Endothelial cell of umbilical vein (primary cell): Measurements from ENCODE around the gene PLA2G4F. TPM values are rescaled to one million over a fixed set of nuclear protein-coding genes. Genes with fewer than 3 reads are reported as not detected.

Experiments used
- BruUV-seq: library from RNA; stranded (reverse); fragments of 400-500 nt; replicated peaks from 2 replicates; lab custom pipeline; 2021; lab: Mats Ljungman, UMichigan
- CTCF ChIA-PET: fragments of 300-600, 350-600 bp; sonication (Branson Sonifier 250); formaldehyde crosslinking; loops from one replicate; lab custom pipeline; 2021; ENCODE audit warnings: antibody characterized with exemption, inconsistent platforms; lab: Charles Lee
- POLR2A ChIA-PET: fragments of 300-600, 350-600 bp; sonication (Branson Sonifier 250); formaldehyde crosslinking; loops from one replicate; lab custom pipeline; 2021; ENCODE audit warnings: antibody characterized with exemption, inconsistent platforms; lab: Charles Lee
- DNase-seq: peaks from one replicate; pipeline ENCODE4 v3.0.0-alpha.2; 2011; ENCODE audit warnings: low read depth, low spot score
- FAIRE-seq: peaks from 2 replicates; lab custom pipeline; 2011; peaks lifted over from hg19 to GRCh38; lab: Jason Lieb, UNC
- H2AFZ ChIP-seq: 2 replicates; pipeline ENCODE4 v1.6.0; 2012; ENCODE audit warnings: low read depth, low read length, control low read depth, inconsistent platforms
- H3K27ac ChIP-seq: 2 replicates; pipeline ENCODE4 v1.5.1; 2011; ENCODE audit warnings: low read depth, mild to moderate bottlenecking, control low read depth, low read length, moderate library complexity; ENCODE audit not compliant: insufficient read depth
- H3K27me3 ChIP-seq, 2 experiments: 2 replicates each; pipeline versions ENCODE4 v1.6.0 to v1.6.1; 2011; ENCODE audit warnings: low read length in 2 of 2, mixed read lengths in 1 of 2; ENCODE audit not compliant: control insufficient read depth in 2 of 2, insufficient read depth in 2 of 2
- H3K36me3 ChIP-seq, 2 experiments: 2 replicates in 1 of 2; 3 replicates in 1 of 2; pipeline ENCODE4 v1.5.1; 2011; ENCODE audit warnings: low read length in 2 of 2, mild to moderate bottlenecking in 1 of 2, moderate library complexity in 1 of 2; ENCODE audit not compliant: control insufficient read depth in 2 of 2, insufficient read depth in 2 of 2; ENCODE audit errors: extremely low read depth in 1 of 2
- H3K4me1 ChIP-seq: 3 replicates; pipeline ENCODE4 v1.5.1; 2011; ENCODE audit warnings: mild to moderate bottlenecking, low read length; ENCODE audit not compliant: control insufficient read depth, insufficient read depth; ENCODE audit errors: extremely low read depth
- H3K4me2 ChIP-seq: 2 replicates; pipeline ENCODE4 v1.6.1; 2011; ENCODE audit warnings: low read length, control low read depth, mixed read lengths; ENCODE audit not compliant: insufficient read depth
- H3K4me3 ChIP-seq, 3 experiments: fragments of 200-600 bp in 1 of 3; sonication (generic), shearing (Covaris generic) in 1 of 3; replicated peaks in 1 of 3; 2 replicates each; pipeline ENCODE4 v1.5.1; 2011 to 2016; ENCODE audit warnings: control low read depth in 3 of 3, low read length in 3 of 3, mild to moderate bottlenecking in 2 of 3, inconsistent platforms in 1 of 3, low read depth in 1 of 3, moderate library complexity in 1 of 3; ENCODE audit not compliant: insufficient read depth in 1 of 3
- H3K79me2 ChIP-seq: 2 replicates; pipeline ENCODE4 v1.6.0; 2012; ENCODE audit warnings: low read length, inconsistent platforms; ENCODE audit not compliant: control insufficient read depth, insufficient read depth
- H3K9ac ChIP-seq: replicated peaks from 2 replicates; pipeline ENCODE3; 2011; ENCODE audit warnings: low read length, control low read depth; ENCODE audit not compliant: insufficient read depth; ENCODE audit errors: extremely low read depth
- H3K9me1 ChIP-seq: replicated peaks from 3 replicates; pipeline ENCODE4 v1.6.0; 2011; ENCODE audit warnings: mild to moderate bottlenecking, low read length; ENCODE audit not compliant: control insufficient read depth, insufficient read depth; ENCODE audit errors: extremely low read depth
- H3K9me3 ChIP-seq: replicated peaks from 2 replicates; pipeline ENCODE4 v1.5.1; 2012; ENCODE audit warnings: low read length, inconsistent platforms; ENCODE audit not compliant: control insufficient read depth, insufficient read depth
- H4K20me1 ChIP-seq: replicated peaks from 2 replicates; pipeline ENCODE3; 2011; ENCODE audit warnings: mild to moderate bottlenecking, low read length; ENCODE audit not compliant: control insufficient read depth, insufficient read depth; ENCODE audit errors: extremely low read depth
- EZH2 ChIP-seq: IDR thresholded peaks from 2 replicates; pipeline ENCODE4 v1.6.1; 2012; ENCODE audit warnings: borderline replicate concordance, low read depth, mild to moderate bottlenecking, moderate library complexity, low read length, inconsistent platforms; ENCODE audit not compliant: severe bottlenecking
- FOS ChIP-seq: IDR thresholded peaks from 2 replicates; pipeline ENCODE4 v1.6.1; 2011; ENCODE audit warnings: mild to moderate bottlenecking, low read length, moderate library complexity, borderline replicate concordance; ENCODE audit not compliant: insufficient read depth
- GATA2 ChIP-seq: IDR thresholded peaks from 2 replicates; pipeline ENCODE4 v1.7.0; 2011; ENCODE audit warnings: low read depth, mild to moderate bottlenecking, moderate library complexity, mixed read lengths, low read length; ENCODE audit not compliant: insufficient read length, insufficient read depth
- JUN ChIP-seq: IDR thresholded peaks from 2 replicates; pipeline ENCODE4 v1.6.1; 2011; ENCODE audit warnings: borderline replicate concordance, low read depth; ENCODE audit not compliant: insufficient read length, insufficient read depth
- MYC ChIP-seq: IDR thresholded peaks from one replicate; pipeline ENCODE4 v1.6.1; 2011; ENCODE audit warnings: mild to moderate bottlenecking, low read depth, low read length
- POLR2A ChIP-seq: IDR thresholded peaks from 2 replicates; pipeline ENCODE4 v1.6.1; 2012; ENCODE audit warnings: low read depth, mild to moderate bottlenecking, control low read depth, low read length
- POLR2AphosphoS5 ChIP-seq: IDR thresholded peaks from 2 replicates; pipeline ENCODE4 v1.6.1; 2012; ENCODE audit warnings: low read depth, mild to moderate bottlenecking, control low read depth, low read length, moderate library complexity; ENCODE audit not compliant: insufficient read depth
- dilution Hi-C: fragments of 300-500 bp; cut with MboI; formaldehyde crosslinking; loops from one replicate; pipeline ENCODE4 v1.15.0; 2019; ENCODE audit warnings: low sequenced_read_pairs; ENCODE audit not compliant: extremely low pct_ligation_motif_present
- intact Hi-C: fragments of 100-400 bp; cut with micrococcal nuclease; formaldehyde crosslinking; loops from one replicate; pipeline ENCODE4 v1.10.0; 2022
- polyA plus RNA-seq, 4 experiments: library from polyadenylated mRNA; depleted of rRNA in 3 of 4; stranded (reverse) in 3 of 4; unstranded in 1 of 4; fragments of >200 nt; gene quantifications; 2 replicates each; pipeline versions ENCODE4 v1.2.1 to v1.2.3, GENCODE V29; 2011 to 2012; ENCODE audit warnings: missing spikeins in 1 of 4
- total RNA-seq: library from RNA; stranded (reverse); gene quantifications from 2 replicates; pipeline ENCODE4 v1.2.3, GENCODE V29; 2021
- TF ChIP-seq, protein P1 (sequence below), 2 donors: IDR thresholded peaks; 1 replicate in 1 of 2; 2 replicates in 1 of 2; pipeline ENCODE4 v1.5.1; 2011; ENCODE audit warnings: low read length in 2 of 2, mild to moderate bottlenecking in 2 of 2, moderate library complexity in 2 of 2, control low read depth in 1 of 2, inconsistent platforms in 1 of 2, low read depth in 1 of 2; ENCODE audit not compliant: insufficient read depth in 1 of 2; ENCODE audit errors: extremely low read depth in 1 of 2
- TF ChIP-seq, protein P2 (sequence below): IDR thresholded peaks from 2 replicates; pipeline ENCODE4 v1.6.1; 2011; ENCODE audit not compliant: insufficient read depth, insufficient read length

PLA2G4F gene
- total and polyA plus RNA-seq, 2 donors (not counting 3 experiments of a cell fraction or from before 2014, with no cell fraction given), result not detected

DNA sequence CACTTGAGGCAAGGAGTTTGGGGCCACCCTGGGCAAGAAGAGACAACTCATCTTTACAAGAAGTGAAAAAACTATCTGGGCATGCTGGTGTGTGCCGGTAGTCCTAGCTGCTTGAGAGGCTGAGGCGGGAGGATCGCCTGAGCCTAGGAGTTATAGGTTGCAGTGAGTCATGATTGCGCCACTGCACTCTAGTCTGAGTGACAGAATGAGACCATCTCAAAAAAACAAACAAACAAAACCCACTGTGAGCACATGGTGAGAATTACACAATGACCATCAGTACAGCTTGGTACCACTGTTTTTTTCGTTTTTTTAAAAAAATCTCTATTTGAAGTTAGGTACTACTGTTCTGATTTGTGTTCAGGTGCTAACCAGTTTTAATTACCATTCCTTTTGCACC is 38.1 kb upstream of the PLA2G4F start:
- BruUV-seq, result no TSS peak
- Histone ChIP-seq H3K4me1 (no peaks in the 10 kb centered on the region), H3K27me3 (no peaks in the 10 kb centered on the region), H3K9ac (no peak overlapping the region), H4K20me1 (no peaks in the 10 kb centered on the region), H2AFZ (no peak overlapping the region), H3K79me2 (peaks cover 2% of the 10 kb centered on the region), H3K4me3 (no peak overlapping the region), H3K9me3 (no peaks in the 10 kb centered on the region), H3K36me3 (peaks cover under 1 to 6% of the 10 kb centered on the region in 2 experiments), H3K27ac (no peak overlapping the region), H3K4me2 (no peak overlapping the region), H3K9me1 (no peaks in the 10 kb centered on the region)
- intact Hi-C loops (no loop called here), dilution Hi-C loops (no loop called here)
- DNase-seq (no peak), FAIRE-seq (no peak)
- POLR2A ChIA-PET, result no interaction called here
- TF ChIP-seq POLR2AphosphoS5 (no peak), POLR2A (no peak), FOS (no peak), GATA2 (no peak), EZH2 (no peak), JUN (no peak), MYC (no peak)
- TF ChIP-seq, protein P1, sequence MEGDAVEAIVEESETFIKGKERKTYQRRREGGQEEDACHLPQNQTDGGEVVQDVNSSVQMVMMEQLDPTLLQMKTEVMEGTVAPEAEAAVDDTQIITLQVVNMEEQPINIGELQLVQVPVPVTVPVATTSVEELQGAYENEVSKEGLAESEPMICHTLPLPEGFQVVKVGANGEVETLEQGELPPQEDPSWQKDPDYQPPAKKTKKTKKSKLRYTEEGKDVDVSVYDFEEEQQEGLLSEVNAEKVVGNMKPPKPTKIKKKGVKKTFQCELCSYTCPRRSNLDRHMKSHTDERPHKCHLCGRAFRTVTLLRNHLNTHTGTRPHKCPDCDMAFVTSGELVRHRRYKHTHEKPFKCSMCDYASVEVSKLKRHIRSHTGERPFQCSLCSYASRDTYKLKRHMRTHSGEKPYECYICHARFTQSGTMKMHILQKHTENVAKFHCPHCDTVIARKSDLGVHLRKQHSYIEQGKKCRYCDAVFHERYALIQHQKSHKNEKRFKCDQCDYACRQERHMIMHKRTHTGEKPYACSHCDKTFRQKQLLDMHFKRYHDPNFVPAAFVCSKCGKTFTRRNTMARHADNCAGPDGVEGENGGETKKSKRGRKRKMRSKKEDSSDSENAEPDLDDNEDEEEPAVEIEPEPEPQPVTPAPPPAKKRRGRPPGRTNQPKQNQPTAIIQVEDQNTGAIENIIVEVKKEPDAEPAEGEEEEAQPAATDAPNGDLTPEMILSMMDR (IDR thresholded peaks at IDR 0.05; ENCODE audit: extremely low read depth in 1 of 2, insufficient read depth in 1 of 2, low read depth in 1 of 2, low read length in 2 of 2), result no peak
- TF ChIP-seq, protein P2, sequence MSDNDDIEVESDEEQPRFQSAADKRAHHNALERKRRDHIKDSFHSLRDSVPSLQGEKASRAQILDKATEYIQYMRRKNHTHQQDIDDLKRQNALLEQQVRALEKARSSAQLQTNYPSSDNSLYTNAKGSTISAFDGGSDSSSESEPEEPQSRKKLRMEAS, result no peak
- CTCF ChIA-PET, result no interaction called here
